ENCODE measurements around the gene IFIH1. TPM values are rescaled to one million over a fixed set of nuclear protein-coding genes. Genes with fewer than 3 reads are reported as not detected.

IFIH1 gene
- total and polyA plus RNA-seq, 2 donors (not counting 3 experiments of a cell fraction or from before 2014, with no cell fraction given) = 1.3 to 6.9 TPM

- no peak overlapping the region for H3K4me2 ChIP-seq (ENCODE audit: insufficient read depth, low read length)
- no peaks in the 10 kb centered on the region for H3K9me1 ChIP-seq (replicated peaks; ENCODE audit: control insufficient read depth, extremely low read depth, insufficient read depth, low read length)
- no peak overlapping the region for H3K4me3 ChIP-seq (replicated peaks in 1 of 3; ENCODE audit: insufficient read depth in 1 of 3, low read depth in 1 of 3, low read length in 3 of 3)
- FAIRE-seq (no peak), DNase-seq (ENCODE audit: low read depth, low spot score) (no peak)
- H3K9ac ChIP-seq (replicated peaks; ENCODE audit: extremely low read depth, insufficient read depth, low read length) = no peak overlapping the region
- H2AFZ ChIP-seq (ENCODE audit: low read depth, low read length) = no peak overlapping the region
- CTCF ChIA-PET = interaction anchor here (0.8 kb wide), 1 partner anchor 22 kb away, joined by 4 read pairs; no protein-coding TSS in a partner anchor
- intact Hi-C loops (cut with micrococcal nuclease) = no loop called here
- no peak overlapping the region for H3K27ac ChIP-seq (ENCODE audit: insufficient read depth, low read depth, low read length)
- no peaks in the 10 kb centered on the region for H3K27me3 ChIP-seq (ENCODE audit: control insufficient read depth in 2 of 2, insufficient read depth in 2 of 2, low read length in 2 of 2)
- H3K4me1 ChIP-seq (ENCODE audit: control insufficient read depth, extremely low read depth, insufficient read depth, low read length) = no peaks in the 10 kb centered on the region
- POLR2A ChIA-PET = no interaction called here
- no peaks in the 10 kb centered on the region for H3K9me3 ChIP-seq (replicated peaks; ENCODE audit: control insufficient read depth, insufficient read depth, low read length)
- BruUV-seq (replicated peaks) = no TSS peak
- dilution Hi-C loops (cut with MboI; ENCODE audit: extremely low pct_ligation_motif_present, low sequenced_read_pairs) = no loop called here
- TF ChIP-seq MYC (IDR thresholded peaks at IDR 0.05; ENCODE audit: low read depth, low read length) (no peak), GATA2 (IDR thresholded peaks at IDR 0.05; ENCODE audit: insufficient read depth, insufficient read length, low read depth, low read length) (no peak), POLR2AphosphoS5 (IDR thresholded peaks at IDR 0.05; ENCODE audit: insufficient read depth, low read depth, low read length) (no peak), POLR2A (IDR thresholded peaks at IDR 0.05; ENCODE audit: low read depth, low read length) (no peak), CTCF (IDR thresholded peaks at IDR 0.05; ENCODE audit: extremely low read depth in 1 of 2, insufficient read depth in 1 of 2, low read depth in 1 of 2, low read length in 2 of 2) (no peak), JUN (IDR thresholded peaks at IDR 0.05; ENCODE audit: borderline replicate concordance, insufficient read depth, insufficient read length, low read depth) (no peak), FOS (IDR thresholded peaks at IDR 0.05; ENCODE audit: borderline replicate concordance, insufficient read depth, low read length) (no peak)
- TF ChIP-seq, protein P1, sequence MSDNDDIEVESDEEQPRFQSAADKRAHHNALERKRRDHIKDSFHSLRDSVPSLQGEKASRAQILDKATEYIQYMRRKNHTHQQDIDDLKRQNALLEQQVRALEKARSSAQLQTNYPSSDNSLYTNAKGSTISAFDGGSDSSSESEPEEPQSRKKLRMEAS (IDR thresholded peaks at IDR 0.05; ENCODE audit: insufficient read depth, insufficient read length) = no peak
- H3K36me3 ChIP-seq (ENCODE audit: control insufficient read depth in 2 of 2, extremely low read depth in 1 of 2, insufficient read depth in 2 of 2, low read length in 2 of 2) = no peaks in the 10 kb centered on the region
- no peaks in the 10 kb centered on the region for H4K20me1 ChIP-seq (replicated peaks; ENCODE audit: control insufficient read depth, extremely low read depth, insufficient read depth, low read length)
- H3K79me2 ChIP-seq (ENCODE audit: control insufficient read depth, insufficient read depth, low read length) = no peaks in the 10 kb centered on the region
Observed at GRCh38 chr2:162327806-162328205, 9.3 kb upstream of the IFIH1 start.

Measured in endothelial cell of umbilical vein (primary cell).